Measurements from ENCODE around the gene CDRT4.
"Not testable (repeated sequence)": the region's sequence is repeated elsewhere in the genome, so short reads cannot be mapped to it uniquely, and the experiment has no call there.

The CDRT4 gene

GRCh38 chr17:15441315-15441714 is 26.1 kb downstream of the CDRT4 start:
- H3K36me3 ChIP-seq (ENCODE audit: low read length) = no peaks in the 10 kb centered on the region

GRCh38 chr17:15440347-15440746 is 27.1 kb downstream of the CDRT4 start:
- no peak overlapping the region for H3K4me2 ChIP-seq (ENCODE audit: low read depth, low read length, poor library complexity, severe bottlenecking)

More at GRCh38 chr17:15441315-15441714, 26.1 kb downstream of the CDRT4 start:
- Histone ChIP-seq H4K20me1 (ENCODE audit: low read depth, low read length) (no peaks in the 10 kb centered on the region), H3K27me3 (ENCODE audit: low read length) (no peaks in the 10 kb centered on the region), H3F3A (ENCODE audit: insufficient read depth) (no peaks in the 10 kb centered on the region), H2AFZ (ENCODE audit: low read depth, low read length, severe bottlenecking) (no peak overlapping the region), H3K9me3 (ENCODE audit: insufficient read depth, low read length) (peaks cover 4% of the 10 kb centered on the region; the same call in 1 of the 2 replicates), H3K9me2 (replicated peaks; ENCODE audit: insufficient read depth, low read length) (no peaks in the 10 kb centered on the region), H3K4me3 (ENCODE audit: insufficient read depth, low read length, poor library complexity, severe bottlenecking) (no peak overlapping the region), H3K4me2 (ENCODE audit: low read depth, low read length, poor library complexity, severe bottlenecking) (no peak overlapping the region), H3K9ac (ENCODE audit: low read length) (no peak overlapping the region), H3K79me2 (ENCODE audit: insufficient read depth, low read length) (no peaks in the 10 kb centered on the region), H3K27ac (ENCODE audit: low read depth, low read length) (no peak overlapping the region)
- TF ChIP-seq CTCF (IDR thresholded peaks at IDR 0.05; ENCODE audit: insufficient read depth, low read length, poor library complexity, severe bottlenecking) (no peak), EZH2phosphoT487 (conservative IDR thresholded peaks at IDR 0.05; ENCODE audit: low read length) (no peak)

GRCh38 chr17:15439205-15439985 is 28.0 kb downstream of the CDRT4 start:
- H3K79me2 ChIP-seq (ENCODE audit: insufficient read depth, low read length); H4K20me1 ChIP-seq (ENCODE audit: low read depth, low read length); H3K9me2 ChIP-seq (replicated peaks; ENCODE audit: insufficient read depth, low read length); H3K4me2 ChIP-seq (ENCODE audit: low read depth, low read length, poor library complexity, severe bottlenecking); H3K9me3 ChIP-seq (ENCODE audit: insufficient read depth, low read length); H3K9ac ChIP-seq (ENCODE audit: low read length); H3K36me3 ChIP-seq (ENCODE audit: low read length); H3K4me3 ChIP-seq (ENCODE audit: insufficient read depth, low read length, poor library complexity, severe bottlenecking); H3K27ac ChIP-seq (ENCODE audit: low read depth, low read length); H3K27me3 ChIP-seq (ENCODE audit: low read length); H3F3A ChIP-seq (ENCODE audit: insufficient read depth); H2AFZ ChIP-seq (ENCODE audit: low read depth, low read length, severe bottlenecking): not testable (repeated sequence)

More at GRCh38 chr17:15440347-15440746, 27.1 kb downstream of the CDRT4 start:
- H2AFZ ChIP-seq (ENCODE audit: low read depth, low read length, severe bottlenecking) = no peak overlapping the region
- TF ChIP-seq CTCF (IDR thresholded peaks at IDR 0.05; ENCODE audit: insufficient read depth, low read length, poor library complexity, severe bottlenecking) = no peak
- TF ChIP-seq EZH2phosphoT487 (conservative IDR thresholded peaks at IDR 0.05; ENCODE audit: low read length) = no peak
- H4K20me1 ChIP-seq (ENCODE audit: low read depth, low read length) = no peaks in the 10 kb centered on the region
- no peaks in the 10 kb centered on the region for H3F3A ChIP-seq (ENCODE audit: insufficient read depth)
- H3K9me2 ChIP-seq (replicated peaks; ENCODE audit: insufficient read depth, low read length) = no peaks in the 10 kb centered on the region
- no peak overlapping the region for H3K27ac ChIP-seq (ENCODE audit: low read depth, low read length)
- no peak overlapping the region for H3K9ac ChIP-seq (ENCODE audit: low read length)
- H3K4me3 ChIP-seq (ENCODE audit: insufficient read depth, low read length, poor library complexity, severe bottlenecking) = no peak overlapping the region
- H3K36me3 ChIP-seq (ENCODE audit: low read length) = no peaks in the 10 kb centered on the region
- H3K9me3 ChIP-seq (ENCODE audit: insufficient read depth, low read length) = peaks cover 4% of the 10 kb centered on the region; the same call in 1 of the 2 replicates
- H3K27me3 ChIP-seq (ENCODE audit: low read length) = no peaks in the 10 kb centered on the region
- no peaks in the 10 kb centered on the region for H3K79me2 ChIP-seq (ENCODE audit: insufficient read depth, low read length)

- Histone ChIP-seq H3K36me3 (ENCODE audit: low read length) (no peaks in the 10 kb centered on the region), H3K4me3 (ENCODE audit: insufficient read depth, low read length, poor library complexity, severe bottlenecking) (no peak overlapping the region), H3K9ac (ENCODE audit: low read length) (no peak overlapping the region), H4K20me1 (ENCODE audit: low read depth, low read length) (no peaks in the 10 kb centered on the region), H3K27ac (ENCODE audit: low read depth, low read length) (no peak overlapping the region), H2AFZ (ENCODE audit: low read depth, low read length, severe bottlenecking) (no peak overlapping the region), H3K27me3 (ENCODE audit: low read length) (no peaks in the 10 kb centered on the region), H3F3A (ENCODE audit: insufficient read depth) (no peaks in the 10 kb centered on the region), H3K9me3 (ENCODE audit: insufficient read depth, low read length) (peaks cover 4% of the 10 kb centered on the region; the same call in 1 of the 2 replicates), H3K79me2 (ENCODE audit: insufficient read depth, low read length) (no peaks in the 10 kb centered on the region), H3K9me2 (replicated peaks; ENCODE audit: insufficient read depth, low read length) (no peaks in the 10 kb centered on the region), H3K4me2 (ENCODE audit: low read depth, low read length, poor library complexity, severe bottlenecking) (no peak overlapping the region)
- TF ChIP-seq CTCF (IDR thresholded peaks at IDR 0.05; ENCODE audit: insufficient read depth, low read length, poor library complexity, severe bottlenecking) (no peak), EZH2phosphoT487 (conservative IDR thresholded peaks at IDR 0.05; ENCODE audit: low read length) (no peak)
Observed at GRCh38 chr17:15438491-15439105, 28.8 kb downstream of the CDRT4 start.
